Kidney (tissue), 14 donors: ENCODE measurements around the gene SLC25A41. TPM values are rescaled to one million over a fixed set of nuclear protein-coding genes. Genes with fewer than 3 reads are reported as not detected.

ENCODE experiments used
- DNase-seq, 5 donors: peaks; one replicate each; pipeline ENCODE4 v3.0.0-alpha.2; 2013 to 2020
- FAIRE-seq: peaks from 2 replicates; lab custom pipeline; 2012; peaks lifted over from hg19 to GRCh38; lab: Jason Lieb, UNC
- H3K27ac ChIP-seq, 2 donors: one replicate each; pipeline ENCODE4 v1.7.0; 2013; ENCODE audit warnings: low read depth in 2 of 2, low read length in 2 of 2, inconsistent platforms in 1 of 2
- H3K27me3 ChIP-seq: one replicate; pipeline ENCODE4 v1.7.1; 2013; ENCODE audit warnings: low read length, inconsistent platforms; ENCODE audit not compliant: control insufficient read depth, insufficient read depth
- H3K36me3 ChIP-seq, 3 donors: one replicate each; pipeline versions ENCODE4 v1.7.0 to v1.7.1; 2013; ENCODE audit warnings: low read length in 3 of 3, control low read depth in 1 of 3, inconsistent platforms in 1 of 3; ENCODE audit not compliant: insufficient read depth in 3 of 3, control insufficient read depth in 2 of 3
- H3K4me1 ChIP-seq, 3 donors: one replicate each; pipeline versions ENCODE4 v1.7.0 to v1.7.1; 2013; ENCODE audit warnings: low read length in 3 of 3, inconsistent platforms in 1 of 3, low read depth in 1 of 3; ENCODE audit not compliant: control insufficient read depth in 2 of 3, insufficient read depth in 2 of 3
- H3K4me3 ChIP-seq, 3 donors: one replicate each; pipeline versions ENCODE4 v1.7.0 to v1.8.1; 2013; ENCODE audit warnings: low read length in 3 of 3, control low read depth in 1 of 3, inconsistent platforms in 1 of 3
- H3K9ac ChIP-seq, 3 donors: one replicate each; pipeline versions ENCODE4 v1.7.0 to v1.7.1; 2013; ENCODE audit warnings: low read length in 3 of 3, control low read depth in 1 of 3, inconsistent platforms in 1 of 3
- H3K9me3 ChIP-seq, 3 donors: one replicate each; pipeline versions ENCODE4 v1.7.0 to v1.7.1; 2013; ENCODE audit warnings: low read length in 3 of 3, control low read depth in 1 of 3, inconsistent platforms in 1 of 3; ENCODE audit not compliant: control insufficient read depth in 2 of 3, insufficient read depth in 1 of 3
- intact Hi-C: fragments of 100-400 bp; cut with DNase I; formaldehyde crosslinking; loops from one replicate; pipeline ENCODE4 v1.11.1; 2022
- polyA plus RNA-seq: library from polyadenylated mRNA; stranded (reverse); fragments of 350-450 nt; fragmentation: Illumina TruSeq; extraction: RNeasy Lipid Tissue Mini Kit (QIAGEN cat#74804); gene quantifications from one replicate; pipeline ENCODE4 v1.2.3, GENCODE V29; 2014; ENCODE audit warnings: low read depth, low replicate concordance; ENCODE audit not compliant: insufficient read depth
- total RNA-seq: library from RNA; stranded (reverse); fragmentation: NEBNext Ultra II Directional; extraction: Animal tissue kit (Norgen Biotek cat#: 25700); gene quantifications from one replicate; pipeline ENCODE4 v1.2.1, GENCODE V29; 2021
- TF ChIP-seq, protein P1 (sequence below): IDR thresholded peaks from 3 replicates; pipeline ENCODE4 v1.5.1; 2012; ENCODE audit warnings: mild to moderate bottlenecking, moderate library complexity, borderline replicate concordance; ENCODE audit not compliant: insufficient read depth; ENCODE audit errors: extremely low read depth
- donor health status: control.
- donor health status: control.
- donor health status: control.
- donor health status: control.
- donor health status: control.
- donor health status: DM: yes; HTN: yes; CAD: no.
- donor health status: Normal renal cell carcinoma (clear cell type).

Gene SLC25A41
- total and polyA plus RNA-seq, 2 donors from 2014 or later: 0.28 to 0.69 TPM

DNA sequence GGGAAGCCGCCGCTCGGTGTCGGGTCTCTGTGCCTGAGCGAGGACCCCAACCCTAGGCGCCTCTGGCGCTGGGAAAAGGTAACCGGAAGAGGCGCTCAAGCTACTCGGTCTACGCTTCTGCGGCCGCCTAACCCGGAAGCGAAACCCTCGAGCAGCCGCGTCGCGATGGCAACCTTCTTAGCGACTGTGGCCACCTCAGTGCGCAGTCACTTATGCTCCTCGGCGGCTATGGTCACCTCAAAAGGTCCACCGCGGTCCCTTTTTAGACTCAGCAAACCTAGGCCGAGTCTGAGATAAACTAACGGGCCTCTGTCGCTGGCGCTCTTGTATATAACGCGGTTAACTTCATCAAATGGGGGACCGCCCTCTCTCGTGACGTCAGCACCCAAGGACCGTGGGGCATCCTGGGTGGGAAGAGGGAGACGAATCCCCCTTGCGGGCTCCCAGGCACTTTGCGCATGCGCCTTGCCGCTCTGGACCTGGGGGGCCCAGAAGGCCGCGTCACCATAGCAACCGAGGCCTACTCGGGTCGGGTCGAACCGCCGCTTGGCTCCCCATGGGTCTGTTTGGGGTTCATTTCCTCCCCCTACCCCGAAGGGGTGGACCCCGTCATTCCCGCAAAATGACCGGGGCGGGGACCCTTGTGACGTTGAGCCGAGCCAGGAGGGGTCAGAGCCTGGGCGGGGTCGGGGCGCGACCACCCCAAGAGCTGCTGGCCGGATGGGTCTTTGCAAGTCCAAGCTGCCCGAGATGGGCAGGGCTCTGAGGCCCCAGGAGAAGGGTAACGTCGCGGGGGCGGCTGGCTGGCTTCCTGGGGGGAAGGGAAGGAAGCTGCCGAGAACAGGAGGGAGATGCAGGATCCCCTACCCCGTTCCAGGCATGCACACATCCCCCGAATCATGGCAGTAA is 40.2 kb downstream of the SLC25A41 start, which contains the start of gene GTF2F1:
Gene GTF2F1 (minus strand): TSS at position 91 of the 909 bp plus-strand sequence. CDS start 169 bp downstream, outside the sequence.
- peak; percentile 97 to 99 (median 98) for DNase-seq
- FAIRE-seq: no peak
- peak within 1 kb of the TSS; percentile 80 to 96 (median 82) for H3K9ac ChIP-seq
- H3K4me1 ChIP-seq: peaks cover 0 to 16% (median 14%) of the 10 kb centered on the region in 3 donors
- TF ChIP-seq, protein P1, sequence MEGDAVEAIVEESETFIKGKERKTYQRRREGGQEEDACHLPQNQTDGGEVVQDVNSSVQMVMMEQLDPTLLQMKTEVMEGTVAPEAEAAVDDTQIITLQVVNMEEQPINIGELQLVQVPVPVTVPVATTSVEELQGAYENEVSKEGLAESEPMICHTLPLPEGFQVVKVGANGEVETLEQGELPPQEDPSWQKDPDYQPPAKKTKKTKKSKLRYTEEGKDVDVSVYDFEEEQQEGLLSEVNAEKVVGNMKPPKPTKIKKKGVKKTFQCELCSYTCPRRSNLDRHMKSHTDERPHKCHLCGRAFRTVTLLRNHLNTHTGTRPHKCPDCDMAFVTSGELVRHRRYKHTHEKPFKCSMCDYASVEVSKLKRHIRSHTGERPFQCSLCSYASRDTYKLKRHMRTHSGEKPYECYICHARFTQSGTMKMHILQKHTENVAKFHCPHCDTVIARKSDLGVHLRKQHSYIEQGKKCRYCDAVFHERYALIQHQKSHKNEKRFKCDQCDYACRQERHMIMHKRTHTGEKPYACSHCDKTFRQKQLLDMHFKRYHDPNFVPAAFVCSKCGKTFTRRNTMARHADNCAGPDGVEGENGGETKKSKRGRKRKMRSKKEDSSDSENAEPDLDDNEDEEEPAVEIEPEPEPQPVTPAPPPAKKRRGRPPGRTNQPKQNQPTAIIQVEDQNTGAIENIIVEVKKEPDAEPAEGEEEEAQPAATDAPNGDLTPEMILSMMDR: no peak
- no peaks in the 10 kb centered on the region for H3K9me3 ChIP-seq
- peak within 1 kb of the TSS; percentile 90 to 97 (median 95) for H3K4me3 ChIP-seq
- H3K27ac ChIP-seq: peak within 1 kb of the TSS; percentile 96 to 97
- peaks cover 1 to 20% (median 7%) of the 10 kb centered on the region in 3 donors for H3K36me3 ChIP-seq
- intact Hi-C loops: no loop called here
- no peaks in the 10 kb centered on the region for H3K27me3 ChIP-seq

DNA sequence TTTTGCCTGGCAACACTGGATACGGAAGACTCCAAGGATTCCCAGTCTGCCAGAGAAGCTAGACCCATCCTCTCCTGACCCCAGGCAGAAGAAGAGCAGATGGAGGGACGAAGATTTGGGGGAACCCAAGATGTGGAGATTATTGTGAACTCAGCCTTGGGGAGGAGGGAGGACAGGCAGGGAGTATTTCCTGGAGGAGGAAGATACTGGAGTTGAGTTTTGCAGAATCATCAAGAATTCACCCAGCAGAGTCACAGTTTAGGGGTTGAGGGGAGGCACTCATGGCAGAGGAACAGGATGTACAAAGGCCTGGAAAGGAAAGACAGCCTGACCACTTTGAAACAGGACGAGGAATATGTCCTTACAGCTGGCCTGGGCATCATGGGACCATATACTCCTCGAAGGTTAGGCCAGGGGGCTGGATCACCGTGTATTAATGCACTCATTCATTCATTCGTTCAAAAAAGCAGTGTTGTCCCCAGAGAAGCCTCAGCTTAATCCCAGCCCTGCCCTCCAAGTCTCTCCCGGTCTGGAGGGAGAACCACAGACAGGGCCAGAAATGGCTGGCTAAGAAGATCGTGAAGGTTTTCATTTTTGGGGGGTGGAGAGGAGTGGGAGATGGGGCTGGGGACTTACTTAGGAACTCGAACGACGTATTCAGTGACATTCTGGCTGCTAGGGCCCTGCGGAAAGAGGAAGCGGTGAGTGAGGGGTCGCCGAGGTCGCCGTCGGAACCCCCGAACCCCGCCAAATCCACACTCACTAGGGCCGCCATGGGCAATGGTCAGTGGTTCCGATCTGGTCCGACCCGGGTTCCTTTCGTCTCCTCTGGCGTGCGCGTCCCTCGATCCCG is 41.1 kb downstream of the SLC25A41 start:
- FAIRE-seq: no peak
- Histone ChIP-seq H3K27ac (peak overlapping the region; percentile 96 to 97), H3K9ac (peak overlapping the region; percentile 80 to 96 (median 82)), H3K27me3 (no peaks in the 10 kb centered on the region), H3K9me3 (no peaks in the 10 kb centered on the region), H3K4me3 (peak overlapping the region; percentile 90 to 97 (median 95)), H3K36me3 (peaks cover 3 to 24% (median 10%) of the 10 kb centered on the region in 3 donors), H3K4me1 (peaks cover 0 to 16% (median 14%) of the 10 kb centered on the region in 3 donors)
- TF ChIP-seq, protein P1: no peak
- DNase-seq: no peak
- intact Hi-C loops: no loop called here

GRCh38 chr19:6387372-6387771 is 46.2 kb downstream of the SLC25A41 start:
- TF ChIP-seq, protein P1: no peak
- H3K9ac ChIP-seq: no peak overlapping the region
- FAIRE-seq: no peak
- no peaks in the 10 kb centered on the region for H3K27me3 ChIP-seq
- H3K4me1 ChIP-seq: peaks cover 0 to 9% (median 6%) of the 10 kb centered on the region in 3 donors
- intact Hi-C loops: no loop called here
- H3K27ac ChIP-seq: no peak overlapping the region
- DNase-seq: no peak
- peaks cover 3 to 45% (median 17%) of the 10 kb centered on the region in 3 donors for H3K36me3 ChIP-seq
- no peak overlapping the region for H3K4me3 ChIP-seq
- no peaks in the 10 kb centered on the region for H3K9me3 ChIP-seq
